ENCODE data around the gene TRPC4AP.

DNA sequence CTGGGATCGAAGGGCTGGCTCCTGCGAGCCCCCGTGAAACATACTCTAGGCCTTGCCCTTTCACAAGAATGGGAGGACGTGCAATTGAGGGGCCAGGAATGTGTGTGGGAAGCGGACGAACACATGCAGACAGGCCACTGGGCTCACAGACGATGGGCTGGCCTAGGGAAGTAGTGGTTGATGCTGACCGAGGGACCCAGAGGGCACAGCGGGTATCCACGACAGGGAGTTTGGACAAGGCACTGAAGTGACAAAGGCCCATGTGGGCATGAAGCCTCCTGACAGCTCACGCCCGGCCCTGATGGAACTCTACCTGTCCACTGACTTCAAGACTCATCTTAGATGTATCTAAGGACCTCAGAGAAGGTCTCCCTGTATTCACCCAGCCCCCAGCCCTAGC is 84.7 kb downstream of the TRPC4AP start:
- no peak for TF ChIP-seq POLR2AphosphoS5 (IDR thresholded peaks at IDR 0.05)
- TF ChIP-seq POLR2A (IDR thresholded peaks at IDR 0.05) = no peak

Measured in suprapubic skin (tissue), 4 donors.